COLO668 (cell line): ENCODE results near the gene COL28A1.

ENCODE experiments used
- DNase-seq: peaks from one replicate; lab custom pipeline; 2025; ENCODE audit not compliant: unreplicated experiment; lab: John Stamatoyannopoulos, UW

The COL28A1 gene

GRCh38 chr7:7347045-7347444, 188.6 kb downstream of the COL28A1 start:
- DNase-seq: no peak

- DNase-seq: no peak
Measured at GRCh38 chr7:7344583-7344982, 191.1 kb downstream of the COL28A1 start.

DNA sequence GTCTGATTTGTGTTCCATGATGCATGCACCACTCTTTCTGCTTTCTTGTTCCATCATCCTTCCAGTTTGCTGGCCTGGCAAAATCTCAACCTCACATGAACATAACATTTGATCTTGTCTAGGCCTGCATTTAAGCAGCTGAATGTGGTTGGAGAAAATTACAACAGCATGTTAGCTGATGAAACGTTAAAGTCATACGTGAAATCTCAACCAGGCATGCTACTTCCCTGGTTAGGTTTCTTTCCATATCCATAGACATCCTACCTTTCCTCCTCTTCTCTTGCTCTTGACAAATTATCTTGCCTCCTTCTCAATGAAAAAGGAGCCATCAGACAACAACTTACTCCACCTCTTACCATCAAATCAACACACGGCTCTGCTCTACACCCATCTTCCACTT, 199.8 kb downstream of the COL28A1 start:
- no peak for DNase-seq

DNA sequence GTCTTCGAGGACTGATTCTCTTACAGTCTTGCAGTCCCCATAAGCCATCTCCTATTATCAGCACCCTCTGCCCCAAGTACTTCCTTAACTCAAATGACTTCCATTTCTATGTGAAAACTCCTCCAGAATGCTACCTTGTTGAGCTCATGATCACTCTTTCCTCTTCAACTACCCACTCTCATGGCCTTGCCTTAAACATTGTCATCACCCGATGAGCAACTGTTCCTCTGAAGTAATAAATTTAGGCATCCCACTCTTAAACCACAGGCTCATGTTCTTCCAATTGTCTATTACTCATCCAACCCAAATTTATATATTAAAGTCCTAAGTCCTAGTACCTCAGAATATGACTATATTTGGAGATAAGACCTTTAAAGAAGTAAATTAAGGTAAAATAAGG, 200.5 kb downstream of the COL28A1 start:
- no peak for DNase-seq

- no peak for DNase-seq
Measured at GRCh38 chr7:7333610-7334009, 202.1 kb downstream of the COL28A1 start.

DNA sequence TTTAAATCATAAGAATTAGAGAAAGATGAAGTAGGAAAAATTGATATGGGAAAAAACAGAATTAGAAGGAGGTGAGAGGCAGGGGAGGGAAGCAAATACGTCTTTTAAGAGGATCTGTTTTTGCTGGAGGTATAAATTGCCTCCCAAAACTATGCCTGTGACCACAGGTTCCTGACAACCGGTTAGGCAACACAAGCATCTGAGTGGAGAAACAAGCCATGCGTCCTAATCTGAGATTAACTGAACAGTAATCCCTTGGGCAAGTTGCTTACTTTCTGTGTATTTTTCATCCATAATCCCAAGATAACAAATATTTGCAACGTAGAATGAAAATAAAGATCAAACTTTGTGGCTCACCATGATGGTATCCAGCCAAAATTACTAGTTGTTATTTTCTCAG, 204.2 kb downstream of the COL28A1 start:
- DNase-seq: no peak

DNA sequence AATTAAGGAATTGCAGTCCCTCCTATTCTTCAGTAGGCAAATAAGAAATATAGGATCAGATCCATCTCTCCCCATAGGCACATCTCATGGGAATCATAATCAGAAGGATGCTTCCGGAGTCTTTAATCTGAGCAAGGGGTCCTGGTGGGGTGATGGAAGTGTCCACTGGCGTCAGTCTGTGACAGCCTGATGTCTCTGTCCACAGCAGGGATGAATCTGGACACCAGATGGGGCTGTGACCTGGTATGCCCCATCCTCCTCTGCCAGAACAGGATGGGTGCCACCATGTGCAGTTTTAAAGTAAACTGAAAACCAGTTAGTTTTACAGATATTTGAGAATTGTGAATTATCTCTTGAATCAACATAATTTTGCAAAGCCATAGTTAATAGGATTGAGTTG, 204.7 kb downstream of the COL28A1 start:
- no peak for DNase-seq

DNA sequence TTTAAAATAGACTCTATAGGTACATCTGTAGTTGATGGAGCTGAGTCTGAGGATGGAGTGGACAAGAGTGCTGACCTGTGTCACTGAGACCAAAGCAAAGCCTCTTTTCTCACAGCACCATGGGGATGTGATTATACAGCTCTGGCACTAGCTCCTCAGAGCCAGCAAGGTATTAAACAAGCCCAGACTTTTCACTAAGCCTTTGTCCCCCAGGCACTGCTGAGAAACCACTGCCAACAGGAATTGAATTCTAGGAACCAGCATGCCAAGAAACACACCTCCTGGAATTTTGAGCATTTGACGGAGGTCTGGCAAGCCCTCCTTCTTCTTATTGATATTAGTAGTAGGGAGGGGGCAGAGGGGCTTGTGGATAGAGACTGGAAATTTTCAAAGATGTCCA, 206.3 kb downstream of the COL28A1 start:
- no peak for DNase-seq

DNA sequence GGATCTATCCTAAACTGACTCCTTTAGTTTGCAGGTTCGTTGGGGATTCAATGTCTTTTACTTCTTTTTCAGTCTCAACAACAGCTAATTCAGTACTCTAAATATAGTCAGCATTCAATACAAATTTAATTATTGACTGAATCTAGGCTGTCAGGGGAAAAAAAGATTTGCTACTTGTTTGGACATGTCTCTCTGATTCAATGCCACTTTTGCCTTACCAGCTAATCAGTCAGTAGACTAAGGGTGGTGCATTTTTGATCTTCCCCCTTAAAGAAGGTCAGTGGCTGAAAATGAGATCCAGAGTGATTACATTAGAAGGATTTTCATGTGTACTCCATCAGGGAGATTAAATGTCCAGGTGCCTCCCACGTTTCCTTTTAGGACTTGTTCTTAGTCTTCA, 208.2 kb downstream of the COL28A1 start:
- no peak for DNase-seq

DNA sequence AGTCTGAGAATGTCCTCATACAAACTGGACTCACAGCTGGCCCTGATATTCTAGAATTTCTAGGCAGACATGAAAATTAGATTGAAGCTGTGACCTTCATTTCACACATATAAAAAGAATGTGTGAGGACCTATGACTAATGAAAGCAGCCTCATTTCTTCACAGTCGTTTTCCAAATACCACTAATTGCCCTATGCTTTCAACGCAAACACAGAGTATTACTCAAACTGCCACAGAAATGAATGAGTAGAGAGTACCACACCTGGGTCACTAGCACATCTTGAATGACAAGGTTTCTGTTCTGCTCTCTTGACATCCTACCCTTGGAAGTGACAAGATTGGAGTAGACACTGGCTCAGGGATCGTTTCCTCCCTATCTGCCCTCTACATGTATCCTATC, 211.0 kb downstream of the COL28A1 start:
- no peak for DNase-seq

- DNase-seq: no peak
Measured at GRCh38 chr7:7323921-7324320, 211.8 kb downstream of the COL28A1 start.

- peak; percentile 85 for DNase-seq
Measured at GRCh38 chr7:7323352-7323751, 212.3 kb downstream of the COL28A1 start.

GRCh38 chr7:7321681-7322080, 214.0 kb downstream of the COL28A1 start:
- DNase-seq: peak; percentile 89

GRCh38 chr7:7318601-7319000, 217.1 kb downstream of the COL28A1 start:
- no peak for DNase-seq

DNA sequence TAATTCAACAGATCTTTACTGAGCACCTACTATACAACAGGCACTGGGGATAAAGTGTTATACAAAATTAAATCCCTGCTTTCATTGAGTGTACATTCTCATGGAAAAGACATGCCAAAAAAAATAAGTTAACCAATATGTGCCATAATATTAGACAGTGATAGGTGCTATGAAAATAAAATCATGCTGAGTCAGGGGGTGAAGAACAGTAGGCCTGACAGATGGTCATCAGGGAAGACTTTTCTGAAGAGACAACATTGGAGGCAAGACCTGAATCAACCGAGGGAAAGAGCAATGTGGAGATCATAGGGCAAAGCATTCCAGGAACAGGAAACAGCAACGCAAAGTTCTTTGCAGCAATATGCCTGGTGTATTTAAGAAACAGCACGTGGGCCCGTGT, 217.8 kb downstream of the COL28A1 start:
- no peak for DNase-seq

- no peak for DNase-seq
Measured at GRCh38 chr7:7315851-7316250, 219.8 kb downstream of the COL28A1 start.

- no peak for DNase-seq
Measured at GRCh38 chr7:7312323-7312722, 223.3 kb downstream of the COL28A1 start.

DNA sequence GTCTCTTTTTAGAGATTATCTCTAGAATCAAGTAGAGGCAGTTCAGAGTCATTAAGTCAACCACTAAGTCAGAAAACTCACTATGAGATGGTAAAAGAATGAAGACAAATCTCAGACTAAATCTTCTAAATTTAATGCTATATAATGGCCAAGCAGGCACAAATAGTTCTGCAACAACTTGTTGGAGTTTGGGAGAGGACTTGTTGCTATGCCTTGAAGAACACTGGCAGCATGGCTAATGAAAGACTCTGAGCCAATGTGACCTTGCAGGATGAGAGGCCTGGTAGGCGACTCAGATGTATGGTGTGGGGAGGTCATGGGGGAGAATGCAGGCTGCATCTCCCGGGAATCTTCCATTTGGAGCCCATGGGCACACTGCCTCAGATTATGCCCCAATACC, 224.7 kb downstream of the COL28A1 start:
- no peak for DNase-seq

- no peak for DNase-seq
Measured at GRCh38 chr7:7309203-7309602, 226.5 kb downstream of the COL28A1 start.
